ENCODE results near the gene NF1. TPM values are rescaled to one million over a fixed set of nuclear protein-coding genes. Genes with fewer than 3 reads are reported as not detected.
"Not testable (repeated sequence)": the region's sequence is repeated elsewhere in the genome, so short reads cannot be mapped to it uniquely, and the experiment has no call there.

NF1 gene
- polyA plus RNA-seq, 3 donors from 2014 or later = 2.1 to 4.7 (median 3.5) TPM

GRCh38 chr17:31248986-31249834, 154.4 kb downstream of the NF1 start:
- Mint-ChIP-seq H3K36me3 (peaks cover 0 to 26% (median 17%) of the 10 kb centered on the region in 3 donors), H3K27ac (peak overlapping the region in 2 of 6 donors; percentile 23 to 42), H3K9me3 (no peaks in the 10 kb centered on the region), H3K4me3 (no peak overlapping the region), H3K27me3 (ENCODE audit: low read depth in 3 of 3) (peaks cover 0 to 2% (median 0%) of the 10 kb centered on the region in 3 donors), H3K4me1 (peaks cover 9 to 12% of the 10 kb centered on the region in 2 donors)
- DNase-seq = no peak

GRCh38 chr17:31249835-31250141, 155.0 kb downstream of the NF1 start:
- no peak for DNase-seq
- Mint-ChIP-seq H3K4me1 (peaks cover 9 to 12% of the 10 kb centered on the region in 2 donors), H3K27me3 (ENCODE audit: low read depth in 3 of 3) (peaks cover 0 to 2% (median 0%) of the 10 kb centered on the region in 3 donors), H3K27ac (peak overlapping the region in 1 of 6 donors; percentile 23), H3K36me3 (peaks cover 0 to 28% (median 17%) of the 10 kb centered on the region in 3 donors), H3K9me3 (no peaks in the 10 kb centered on the region), H3K4me3 (no peak overlapping the region)

GRCh38 chr17:31250229-31250628, 155.5 kb downstream of the NF1 start:
- peaks cover 0 to under 1% (median 0%) of the 10 kb centered on the region in 3 donors for H3K27me3 Mint-ChIP-seq (ENCODE audit: low read depth in 3 of 3)
- H3K36me3 Mint-ChIP-seq = peaks cover 0 to 29% (median 15%) of the 10 kb centered on the region in 3 donors
- H3K4me1 Mint-ChIP-seq = peaks cover 9 to 12% of the 10 kb centered on the region in 2 donors
- H3K4me3 Mint-ChIP-seq = no peak overlapping the region
- DNase-seq = no peak
- H3K27ac Mint-ChIP-seq = peak overlapping the region in 5 of 6 donors; percentile 15 to 49 (median 30)
- H3K9me3 Mint-ChIP-seq = no peaks in the 10 kb centered on the region

GRCh38 chr17:31251105-31251969, 156.6 kb downstream of the NF1 start:
- DNase-seq = no peak
- Mint-ChIP-seq H3K4me1 (peaks cover 9 to 12% of the 10 kb centered on the region in 2 donors), H3K4me3 (no peak overlapping the region), H3K27me3 (ENCODE audit: low read depth in 3 of 3) (no peaks in the 10 kb centered on the region), H3K36me3 (peaks cover 0 to 19% (median 11%) of the 10 kb centered on the region in 3 donors), H3K9me3 (no peaks in the 10 kb centered on the region), H3K27ac (peak overlapping the region in 3 of 6 donors; percentile 22 to 72 (median 64))

- Mint-ChIP-seq H3K27me3 (ENCODE audit: low read depth in 3 of 3) (no peaks in the 10 kb centered on the region), H3K27ac (no peak overlapping the region), H3K4me3 (no peak overlapping the region), H3K4me1 (peaks cover 9 to 12% of the 10 kb centered on the region in 2 donors), H3K36me3 (peaks cover 0 to 19% (median 11%) of the 10 kb centered on the region in 3 donors), H3K9me3 (no peaks in the 10 kb centered on the region)
- DNase-seq = no peak
Observed at GRCh38 chr17:31251970-31252328, 157.2 kb downstream of the NF1 start.

- Mint-ChIP-seq H3K9me3 (no peaks in the 10 kb centered on the region), H3K36me3 (peaks cover 0 to 19% (median 11%) of the 10 kb centered on the region in 3 donors), H3K27me3 (ENCODE audit: low read depth in 3 of 3) (no peaks in the 10 kb centered on the region), H3K4me3 (no peak overlapping the region), H3K4me1 (peaks cover 9 to 12% of the 10 kb centered on the region in 2 donors), H3K27ac (no peak overlapping the region)
- no peak for DNase-seq
Observed at GRCh38 chr17:31252741-31253140, 158.0 kb downstream of the NF1 start.

- DNase-seq = no peak
- no peak overlapping the region for H3K27ac Mint-ChIP-seq
- peaks cover 0 to 9% (median 7%) of the 10 kb centered on the region in 3 donors for H3K36me3 Mint-ChIP-seq
- H3K4me3 Mint-ChIP-seq = no peak overlapping the region
- H3K4me1 Mint-ChIP-seq = peaks cover 7 to 9% of the 10 kb centered on the region in 2 donors
- no peaks in the 10 kb centered on the region for H3K9me3 Mint-ChIP-seq
- no peaks in the 10 kb centered on the region for H3K27me3 Mint-ChIP-seq (ENCODE audit: low read depth in 3 of 3)
Observed at GRCh38 chr17:31254654-31255053, 159.9 kb downstream of the NF1 start.

GRCh38 chr17:31256936-31257335, 162.2 kb downstream of the NF1 start:
- no peaks in the 10 kb centered on the region for H3K9me3 Mint-ChIP-seq
- no peak overlapping the region for H3K27ac Mint-ChIP-seq
- H3K4me1 Mint-ChIP-seq = no peaks in the 10 kb centered on the region
- H3K36me3 Mint-ChIP-seq = peaks cover 11 to 21% (median 15%) of the 10 kb centered on the region in 3 donors
- no peak overlapping the region for H3K4me3 Mint-ChIP-seq
- no peak for DNase-seq
- H3K27me3 Mint-ChIP-seq (ENCODE audit: low read depth in 3 of 3) = no peaks in the 10 kb centered on the region

GRCh38 chr17:31260151-31260550, 165.4 kb downstream of the NF1 start:
- Mint-ChIP-seq H3K36me3 (peaks cover 7 to 24% (median 15%) of the 10 kb centered on the region in 3 donors), H3K4me3 (no peak overlapping the region), H3K27ac (no peak overlapping the region), H3K4me1 (no peaks in the 10 kb centered on the region), H3K9me3 (no peaks in the 10 kb centered on the region), H3K27me3 (ENCODE audit: low read depth in 3 of 3) (no peaks in the 10 kb centered on the region)
- no peak for DNase-seq

- peaks cover 14 to 38% (median 26%) of the 10 kb centered on the region in 3 donors for H3K36me3 Mint-ChIP-seq
- H3K4me3 Mint-ChIP-seq = no peak overlapping the region
- H3K4me1 Mint-ChIP-seq = no peaks in the 10 kb centered on the region
- no peaks in the 10 kb centered on the region for H3K9me3 Mint-ChIP-seq
- peaks cover 0 to 1% (median 0%) of the 10 kb centered on the region in 3 donors for H3K27me3 Mint-ChIP-seq (ENCODE audit: low read depth in 3 of 3)
- H3K27ac Mint-ChIP-seq = no peak overlapping the region
- DNase-seq = no peak
Observed at GRCh38 chr17:31261601-31262000, 166.8 kb downstream of the NF1 start.

GRCh38 chr17:31262923-31263322, 168.1 kb downstream of the NF1 start:
- H3K27ac Mint-ChIP-seq, H3K4me1 Mint-ChIP-seq, H3K9me3 Mint-ChIP-seq: not testable (repeated sequence)

GRCh38 chr17:31266042-31266441, 171.3 kb downstream of the NF1 start:
- H3K27me3 Mint-ChIP-seq (ENCODE audit: low read depth in 3 of 3) = peaks cover 0 to 1% (median 0%) of the 10 kb centered on the region in 3 donors
- H3K4me3 Mint-ChIP-seq = no peak overlapping the region
- no peak overlapping the region for H3K27ac Mint-ChIP-seq

More at GRCh38 chr17:31262923-31263322, 168.1 kb downstream of the NF1 start:
- H3K36me3 Mint-ChIP-seq = peaks cover 24 to 51% (median 30%) of the 10 kb centered on the region in 3 donors
- H3K27me3 Mint-ChIP-seq (ENCODE audit: low read depth in 3 of 3); H3K4me3 Mint-ChIP-seq; DNase-seq: not testable (repeated sequence)

GRCh38 chr17:31269036-31269577, 174.3 kb downstream of the NF1 start:
- Mint-ChIP-seq H3K4me1 (no peaks in the 10 kb centered on the region), H3K27ac (no peak overlapping the region), H3K36me3 (peaks cover 18 to 44% (median 23%) of the 10 kb centered on the region in 3 donors), H3K4me3 (no peak overlapping the region), H3K27me3 (ENCODE audit: low read depth in 3 of 3) (peaks cover 0 to 1% (median 0%) of the 10 kb centered on the region in 3 donors), H3K9me3 (no peaks in the 10 kb centered on the region)
- DNase-seq = no peak

More at GRCh38 chr17:31266042-31266441, 171.3 kb downstream of the NF1 start:
- peaks cover 23 to 51% (median 26%) of the 10 kb centered on the region in 3 donors for H3K36me3 Mint-ChIP-seq
- H3K4me1 Mint-ChIP-seq = no peaks in the 10 kb centered on the region
- peak in 2 of 3 donors; percentile 1 to 3 for DNase-seq
- H3K9me3 Mint-ChIP-seq = no peaks in the 10 kb centered on the region
